K562 (cell line): ENCODE results near the gene RNF144A.

ENCODE experiments used
- CHD1 ChIP-seq: fragments of 200-600 bp; sonication (generic); IDR thresholded peaks from one replicate; pipeline ENCODE4 v1.6.1; 2012; ENCODE audit warnings: mild to moderate bottlenecking, moderate library complexity, low read length, inconsistent platforms
- RB1 ChIP-seq: fragments of 450-650 bp; IDR thresholded peaks from 2 replicates; pipeline ENCODE4 v1.6.1; 2017; ENCODE audit warnings: low read depth, mild to moderate bottlenecking
- ZNF174 ChIP-seq: fragments of 250-450 bp; sonication (Bioruptor Pico); IDR thresholded peaks from 2 replicates; pipeline ENCODE4 v1.4.0; 2020; ENCODE audit warnings: mild to moderate bottlenecking
- TF ChIP-seq, protein P1 (sequence below), 3 experiments: IDR thresholded peaks in 2 of 3; conservative IDR thresholded peaks in 1 of 3; 2 replicates each; pipeline ENCODE4 v1.5.1; 2011 to 2012; ENCODE audit warnings: low read length in 3 of 3, mild to moderate bottlenecking in 3 of 3, control low read depth in 2 of 3, improper control_type of control experiment in 1 of 3, inconsistent platforms in 1 of 3, low read depth in 1 of 3, mixed read lengths in 1 of 3, moderate library complexity in 1 of 3; ENCODE audit not compliant: insufficient read depth in 2 of 3

GRCh38 chr2:6975988-6976387 is 58.8 kb downstream of the RNF144A start:
- TF ChIP-seq, protein P1, sequence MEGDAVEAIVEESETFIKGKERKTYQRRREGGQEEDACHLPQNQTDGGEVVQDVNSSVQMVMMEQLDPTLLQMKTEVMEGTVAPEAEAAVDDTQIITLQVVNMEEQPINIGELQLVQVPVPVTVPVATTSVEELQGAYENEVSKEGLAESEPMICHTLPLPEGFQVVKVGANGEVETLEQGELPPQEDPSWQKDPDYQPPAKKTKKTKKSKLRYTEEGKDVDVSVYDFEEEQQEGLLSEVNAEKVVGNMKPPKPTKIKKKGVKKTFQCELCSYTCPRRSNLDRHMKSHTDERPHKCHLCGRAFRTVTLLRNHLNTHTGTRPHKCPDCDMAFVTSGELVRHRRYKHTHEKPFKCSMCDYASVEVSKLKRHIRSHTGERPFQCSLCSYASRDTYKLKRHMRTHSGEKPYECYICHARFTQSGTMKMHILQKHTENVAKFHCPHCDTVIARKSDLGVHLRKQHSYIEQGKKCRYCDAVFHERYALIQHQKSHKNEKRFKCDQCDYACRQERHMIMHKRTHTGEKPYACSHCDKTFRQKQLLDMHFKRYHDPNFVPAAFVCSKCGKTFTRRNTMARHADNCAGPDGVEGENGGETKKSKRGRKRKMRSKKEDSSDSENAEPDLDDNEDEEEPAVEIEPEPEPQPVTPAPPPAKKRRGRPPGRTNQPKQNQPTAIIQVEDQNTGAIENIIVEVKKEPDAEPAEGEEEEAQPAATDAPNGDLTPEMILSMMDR (IDR thresholded peaks at IDR 0.05 in 2 of 3, conservative IDR thresholded peaks at IDR 0.05 in 1 of 3; ENCODE audit: insufficient read depth in 2 of 3, low read depth in 1 of 3, low read length in 3 of 3): no peak
- TF ChIP-seq CHD1: no peak
- no peak for TF ChIP-seq ZNF174
- TF ChIP-seq RB1: no peak
